ENCODE results near the gene SLC12A7.

- TF ChIP-seq CTCF (IDR thresholded peaks at IDR 0.05) (no peak), POLR2A (IDR thresholded peaks at IDR 0.05) (no peak)
These were observed 52.0 kb downstream of the SLC12A7 start for GRCh38 chr5:1059884-1060263.
